GM19467 (cell line): ENCODE measurements around the gene FN3K.
A peak's percentile ranks its signal among the peaks of the same experiment; 100 is the strongest.

Source experiments
- ATAC-seq: cut with Tn5 transposase; IDR thresholded peaks from one replicate; pipeline ENCODE4 v1.9.1; 2021; ENCODE audit warnings: mild to moderate bottlenecking, moderate library complexity; ENCODE audit not compliant: unreplicated experiment

FN3K gene

GRCh38 chr17:82734987-82735866, at the start of gene FN3K:
FN3K (plus strand) TSS chr17:82735615; CDS start chr17:82735637, 22 bp downstream.
- no peak for ATAC-seq

- ATAC-seq = no peak
Measured at GRCh38 chr17:82686366-82687324, 48.8 kb upstream of the FN3K start.

- no peak for ATAC-seq
Measured at GRCh38 chr17:82687375-82687861, 48.0 kb upstream of the FN3K start.

- no peak for ATAC-seq
Measured at GRCh38 chr17:82687871-82688270, 47.5 kb upstream of the FN3K start.

GRCh38 chr17:82689077-82689476, 46.3 kb upstream of the FN3K start:
- ATAC-seq = no peak

- no peak for ATAC-seq
Measured at GRCh38 chr17:82690786-82691489, 44.5 kb upstream of the FN3K start.

GRCh38 chr17:82691714-82692113, 43.7 kb upstream of the FN3K start:
- no peak for ATAC-seq

- no peak for ATAC-seq
Measured at GRCh38 chr17:82692268-82692667, 43.1 kb upstream of the FN3K start.

GRCh38 chr17:82693168-82693867, 42.1 kb upstream of the FN3K start:
- no peak for ATAC-seq

- ATAC-seq = no peak
Measured at GRCh38 chr17:82694647-82695046, 40.8 kb upstream of the FN3K start.

- ATAC-seq = no peak
Measured at GRCh38 chr17:82696259-82696658, 39.2 kb upstream of the FN3K start.

- ATAC-seq = no peak
Measured at GRCh38 chr17:82696916-82697807, 38.3 kb upstream of the FN3K start.

- no peak for ATAC-seq
Measured at GRCh38 chr17:82697808-82698064, 37.7 kb upstream of the FN3K start.

GRCh38 chr17:82698065-82698973, 37.1 kb upstream of the FN3K start, which contains the start of gene RAB40B:
RAB40B (minus strand) TSS chr17:82698698; CDS start chr17:82698596, 102 bp downstream.
- ATAC-seq = peak; percentile 93

GRCh38 chr17:82698974-82699442, 36.4 kb upstream of the FN3K start:
- peak; percentile 35 for ATAC-seq

- no peak for ATAC-seq
Measured at GRCh38 chr17:82699551-82699950, 35.9 kb upstream of the FN3K start.

- ATAC-seq = no peak
Measured at GRCh38 chr17:82702231-82702927, 33.0 kb upstream of the FN3K start.
